HG02973 (cell line): ENCODE data around the gene KIF1C.

Experiments used
- ATAC-seq: cut with Tn5 transposase; IDR thresholded peaks from one replicate; pipeline ENCODE4 v1.9.1; 2021; ENCODE audit warnings: moderate library complexity; ENCODE audit not compliant: unreplicated experiment

The KIF1C gene

GRCh38 chr17:4997302-4998026 is at the start of gene KIF1C, which contains the start of gene INCA1:
KIF1C (plus strand) TSS chr17:4997950; CDS start chr17:5000247, 2,297 bp downstream.
INCA1 (minus strand) TSS chr17:4997522; CDS start chr17:4994437, 3,085 bp downstream.
- ATAC-seq = peak; percentile 72

- ATAC-seq = peak; percentile 7
Measured at GRCh38 chr17:4948166-4948930, 49.4 kb upstream of the KIF1C start, which contains the start of gene PFN1. PFN1 (minus strand) TSS chr17:4948530; CDS start chr17:4948394, 136 bp downstream.

- ATAC-seq = peak; percentile 30
Measured at GRCh38 chr17:4948931-4949320, 48.8 kb upstream of the KIF1C start.

- peak; percentile 24 for ATAC-seq
Measured at GRCh38 chr17:4949321-4950074, 48.3 kb upstream of the KIF1C start.

GRCh38 chr17:4950075-4950745 is 47.5 kb upstream of the KIF1C start:
- ATAC-seq = peak; percentile 8

GRCh38 chr17:4950746-4951204 is 47.0 kb upstream of the KIF1C start, which contains the start of gene ENO3:
ENO3 (plus strand) TSS chr17:4951119; CDS start chr17:4951830, 711 bp downstream.
- no peak for ATAC-seq

- ATAC-seq = no peak
Measured at GRCh38 chr17:4951486-4951885, 46.3 kb upstream of the KIF1C start.

GRCh38 chr17:4953451-4953961 is 44.2 kb upstream of the KIF1C start:
- ATAC-seq = no peak

- no peak for ATAC-seq
Measured at GRCh38 chr17:4955091-4955490, 42.7 kb upstream of the KIF1C start.

GRCh38 chr17:4956493-4957061 is 41.2 kb upstream of the KIF1C start:
- ATAC-seq = no peak

GRCh38 chr17:4958102-4958501 is 39.6 kb upstream of the KIF1C start:
- ATAC-seq = no peak

- ATAC-seq = no peak
Measured at GRCh38 chr17:4959261-4959965, 38.3 kb upstream of the KIF1C start.

- no peak for ATAC-seq
Measured at GRCh38 chr17:4960279-4960922, 37.3 kb upstream of the KIF1C start.

- ATAC-seq = no peak
Measured at GRCh38 chr17:4965311-4965986, 32.3 kb upstream of the KIF1C start.

GRCh38 chr17:4966844-4967538 is 30.8 kb upstream of the KIF1C start:
- peak; percentile 69 for ATAC-seq

GRCh38 chr17:4967539-4968485 is 29.9 kb upstream of the KIF1C start, which contains the start of gene SPAG7:
SPAG7 (minus strand) TSS chr17:4967817; CDS start chr17:4967804, 13 bp downstream.
- ATAC-seq = peak; percentile 49
